Activated T-cell treated with anti-CD3 and anti-CD28 coated beads, Interleukin-2, amount 50 U/mL, for 24 hours (primary cell): ENCODE data around the gene HTR4.
"Not testable (repeated sequence)": the region's sequence is repeated elsewhere in the genome, so short reads cannot be mapped to it uniquely, and the experiment has no call there.

Experiments used
- DNase-seq: peaks from one replicate; pipeline ENCODE4 v3.0.0-alpha.2; 2020
- H3K27ac Mint-ChIP-seq: 2 replicates; pipeline ENCODE4 v1.8.0; 2020; ENCODE audit warnings: mild to moderate bottlenecking, mixed read lengths
- H3K27me3 Mint-ChIP-seq: 2 replicates; pipeline ENCODE4 v1.8.0; 2020; ENCODE audit warnings: mixed read lengths
- H3K36me3 Mint-ChIP-seq: 2 replicates; pipeline ENCODE4 v1.8.0; 2020; ENCODE audit warnings: low read depth, mixed read lengths
- H3K4me1 Mint-ChIP-seq: 2 replicates; pipeline ENCODE4 v1.8.0; 2020; ENCODE audit warnings: low read depth, mixed read lengths
- H3K4me3 Mint-ChIP-seq: 2 replicates; pipeline ENCODE4 v1.8.0; 2020; ENCODE audit warnings: mild to moderate bottlenecking, moderate library complexity, mixed read lengths
- H3K9me3 Mint-ChIP-seq: 2 replicates; pipeline ENCODE4 v1.8.0; 2020; ENCODE audit warnings: mixed read lengths

Gene HTR4

GRCh38 chr5:148683651-148684050, 29.3 kb upstream of the HTR4 start:
- no peak overlapping the region for H3K4me3 Mint-ChIP-seq

GRCh38 chr5:148682058-148683026, 28.0 kb upstream of the HTR4 start:
- no peak overlapping the region for H3K27ac Mint-ChIP-seq
- H3K27me3 Mint-ChIP-seq: peaks cover 45% of the 10 kb centered on the region
- no peaks in the 10 kb centered on the region for H3K36me3 Mint-ChIP-seq
- no peaks in the 10 kb centered on the region for H3K9me3 Mint-ChIP-seq
- DNase-seq: no peak
- no peak overlapping the region for H3K4me3 Mint-ChIP-seq
- H3K4me1 Mint-ChIP-seq: peaks cover 7% of the 10 kb centered on the region

More at GRCh38 chr5:148683651-148684050, 29.3 kb upstream of the HTR4 start:
- peaks cover 7% of the 10 kb centered on the region for H3K4me1 Mint-ChIP-seq
- H3K36me3 Mint-ChIP-seq: no peaks in the 10 kb centered on the region
- H3K9me3 Mint-ChIP-seq: peaks cover 3% of the 10 kb centered on the region
- H3K27me3 Mint-ChIP-seq: peaks cover 45% of the 10 kb centered on the region
- no peak overlapping the region for H3K27ac Mint-ChIP-seq
- no peak for DNase-seq

- Mint-ChIP-seq H3K27me3 (peaks cover 39% of the 10 kb centered on the region), H3K9me3 (no peaks in the 10 kb centered on the region), H3K4me3 (no peak overlapping the region), H3K36me3 (no peaks in the 10 kb centered on the region), H3K4me1 (peaks cover 7% of the 10 kb centered on the region), H3K27ac (no peak overlapping the region)
- DNase-seq: no peak
These were observed 27.1 kb upstream of the HTR4 start for GRCh38 chr5:148681157-148682057.

GRCh38 chr5:148673704-148674103, 19.4 kb upstream of the HTR4 start:
- not testable (repeated sequence) for H3K4me1 Mint-ChIP-seq, H3K9me3 Mint-ChIP-seq

GRCh38 chr5:148666353-148666752, 12.0 kb upstream of the HTR4 start:
- H3K27me3 Mint-ChIP-seq: peaks cover 19% of the 10 kb centered on the region
- no peak overlapping the region for H3K27ac Mint-ChIP-seq
- no peak for DNase-seq
- no peaks in the 10 kb centered on the region for H3K4me1 Mint-ChIP-seq
- H3K4me3 Mint-ChIP-seq: no peak overlapping the region
- H3K36me3 Mint-ChIP-seq: no peaks in the 10 kb centered on the region
- H3K9me3 Mint-ChIP-seq: no peaks in the 10 kb centered on the region

More at GRCh38 chr5:148673704-148674103, 19.4 kb upstream of the HTR4 start:
- H3K4me3 Mint-ChIP-seq, DNase-seq, H3K27ac Mint-ChIP-seq, H3K36me3 Mint-ChIP-seq: not testable (repeated sequence)
- peaks cover 26% of the 10 kb centered on the region for H3K27me3 Mint-ChIP-seq

- H3K4me1 Mint-ChIP-seq: no peaks in the 10 kb centered on the region
These were observed 11.1 kb upstream of the HTR4 start for GRCh38 chr5:148665431-148665830.

GRCh38 chr5:148663509-148663908, 9.2 kb upstream of the HTR4 start:
- Mint-ChIP-seq H3K27me3 (peaks cover 38% of the 10 kb centered on the region), H3K4me1 (no peaks in the 10 kb centered on the region), H3K4me3 (no peak overlapping the region), H3K36me3 (no peaks in the 10 kb centered on the region), H3K27ac (no peak overlapping the region), H3K9me3 (no peaks in the 10 kb centered on the region)
- no peak for DNase-seq

More at GRCh38 chr5:148665431-148665830, 11.1 kb upstream of the HTR4 start:
- DNase-seq: no peak
- no peak overlapping the region for H3K27ac Mint-ChIP-seq
- H3K9me3 Mint-ChIP-seq: no peaks in the 10 kb centered on the region
- H3K36me3 Mint-ChIP-seq: no peaks in the 10 kb centered on the region
- H3K27me3 Mint-ChIP-seq: peaks cover 25% of the 10 kb centered on the region
- H3K4me3 Mint-ChIP-seq: no peak overlapping the region

- no peaks in the 10 kb centered on the region for H3K36me3 Mint-ChIP-seq
- H3K4me1 Mint-ChIP-seq: no peaks in the 10 kb centered on the region
- H3K4me3 Mint-ChIP-seq: no peak overlapping the region
- H3K9me3 Mint-ChIP-seq: no peaks in the 10 kb centered on the region
- H3K27me3 Mint-ChIP-seq: peaks cover 58% of the 10 kb centered on the region
- H3K27ac Mint-ChIP-seq: no peak overlapping the region
- no peak for DNase-seq
These were observed 6.0 kb upstream of the HTR4 start for GRCh38 chr5:148660346-148660660.

- H3K27me3 Mint-ChIP-seq: peaks cover 59% of the 10 kb centered on the region
- H3K4me3 Mint-ChIP-seq: no peak overlapping the region
- H3K4me1 Mint-ChIP-seq: no peaks in the 10 kb centered on the region
- no peaks in the 10 kb centered on the region for H3K9me3 Mint-ChIP-seq
- DNase-seq: no peak
- H3K27ac Mint-ChIP-seq: no peak overlapping the region
- no peaks in the 10 kb centered on the region for H3K36me3 Mint-ChIP-seq
These were observed 5.5 kb upstream of the HTR4 start for GRCh38 chr5:148659641-148660345.

GRCh38 chr5:148653291-148653835, 964 bp downstream of the HTR4 start:
- Mint-ChIP-seq H3K27me3 (peaks cover 64% of the 10 kb centered on the region), H3K36me3 (no peaks in the 10 kb centered on the region), H3K4me1 (peaks cover 2% of the 10 kb centered on the region), H3K9me3 (no peaks in the 10 kb centered on the region), H3K4me3 (no peak overlapping the region), H3K27ac (no peak overlapping the region)
- no peak for DNase-seq

- Mint-ChIP-seq H3K27me3 (peaks cover 62% of the 10 kb centered on the region), H3K4me3 (no peak overlapping the region), H3K27ac (no peak overlapping the region), H3K36me3 (no peaks in the 10 kb centered on the region), H3K9me3 (no peaks in the 10 kb centered on the region), H3K4me1 (peaks cover 2% of the 10 kb centered on the region)
- DNase-seq: no peak
These were observed 2.8 kb downstream of the HTR4 start for GRCh38 chr5:148651528-148651927.

- Mint-ChIP-seq H3K9me3 (no peaks in the 10 kb centered on the region), H3K4me3 (no peak overlapping the region), H3K27ac (no peak overlapping the region), H3K27me3 (peaks cover 43% of the 10 kb centered on the region), H3K36me3 (no peaks in the 10 kb centered on the region), H3K4me1 (no peaks in the 10 kb centered on the region)
- DNase-seq: no peak
These were observed 8.8 kb downstream of the HTR4 start for GRCh38 chr5:148645527-148645926.

- Mint-ChIP-seq H3K4me3 (no peak overlapping the region), H3K4me1 (no peaks in the 10 kb centered on the region), H3K36me3 (no peaks in the 10 kb centered on the region), H3K27ac (no peak overlapping the region), H3K27me3 (peaks cover 50% of the 10 kb centered on the region), H3K9me3 (no peaks in the 10 kb centered on the region)
- no peak for DNase-seq
These were observed 12.6 kb downstream of the HTR4 start for GRCh38 chr5:148641735-148642134.

GRCh38 chr5:148640471-148640870, 13.9 kb downstream of the HTR4 start:
- no peak overlapping the region for H3K27ac Mint-ChIP-seq
- no peak for DNase-seq
- peaks cover 41% of the 10 kb centered on the region for H3K27me3 Mint-ChIP-seq
- no peaks in the 10 kb centered on the region for H3K4me1 Mint-ChIP-seq
- no peak overlapping the region for H3K4me3 Mint-ChIP-seq
- H3K36me3 Mint-ChIP-seq: no peaks in the 10 kb centered on the region
- no peaks in the 10 kb centered on the region for H3K9me3 Mint-ChIP-seq
